WTC11 (cell line): ENCODE measurements around the gene OR2M4. TPM values are rescaled to one million over a fixed set of nuclear protein-coding genes. Genes with fewer than 3 reads are reported as not detected.

Source experiments
- ATAC-seq: fragments of 200-7000 bp; cut with Tn5 transposase; 2 replicates; pipeline ENCODE4 v1.10.0; 2021; ENCODE audit warnings: mild to moderate bottlenecking, moderate library complexity
- CTCF ChIA-PET: fragments of 300-600 bp; sonication (Branson Sonifier 250); formaldehyde crosslinking; loops from one replicate; lab custom pipeline; 2021; ENCODE audit warnings: antibody characterized with exemption; lab: Charles Lee
- POLR2A ChIA-PET: fragments of 350-600 bp; sonication (Branson Sonifier 250); formaldehyde crosslinking; loops from one replicate; lab custom pipeline; 2021; ENCODE audit warnings: antibody characterized with exemption; lab: Charles Lee
- DNase-seq: peaks from one replicate; pipeline ENCODE4 v3.0.0; 2021; ENCODE audit warnings: low spot score
- H3K27ac Mint-ChIP-seq: 2 replicates; pipeline ENCODE4 v1.8.0; 2021; ENCODE audit warnings: mixed read lengths
- H3K27me3 Mint-ChIP-seq: 2 replicates; pipeline ENCODE4 v1.8.0; 2021; ENCODE audit warnings: low read depth, mild to moderate bottlenecking, moderate library complexity, mixed read lengths
- H3K36me3 Mint-ChIP-seq: 2 replicates; pipeline ENCODE4 v1.8.0; 2021; ENCODE audit warnings: mixed read lengths
- H3K4me1 Mint-ChIP-seq: 2 replicates; pipeline ENCODE4 v1.8.0; 2022; ENCODE audit warnings: mixed read lengths
- H3K4me3 Mint-ChIP-seq: 2 replicates; pipeline ENCODE4 v1.8.0; 2021; ENCODE audit warnings: mild to moderate bottlenecking, moderate library complexity, mixed read lengths
- H3K9me3 Mint-ChIP-seq: 2 replicates; pipeline ENCODE4 v1.8.0; 2021; ENCODE audit warnings: mixed read lengths
- ATF1 ChIP-seq: sonication (generic); formaldehyde crosslinking; IDR thresholded peaks from 2 replicates; pipeline ENCODE4 v1.8.1; 2023; ENCODE audit warnings: mild to moderate bottlenecking, moderate library complexity, missing genetic modification reagents
- ELF4 ChIP-seq: sonication (generic); formaldehyde crosslinking; IDR thresholded peaks from 2 replicates; pipeline ENCODE4 v1.8.1; 2022; ENCODE audit warnings: low read depth, mild to moderate bottlenecking, moderate library complexity, missing genetic modification reagents
- FOXJ3 ChIP-seq: sonication (generic); formaldehyde crosslinking; IDR thresholded peaks from 2 replicates; pipeline ENCODE4 v1.9.0; 2021; ENCODE audit warnings: missing genetic modification reagents, mild to moderate bottlenecking, borderline replicate concordance
- FOXP1 ChIP-seq: sonication (generic); formaldehyde crosslinking; IDR thresholded peaks from 2 replicates; pipeline ENCODE4 v1.8.0; 2022; ENCODE audit warnings: missing genetic modification reagents, mild to moderate bottlenecking, moderate library complexity, borderline replicate concordance
- GTF2I ChIP-seq: fragments of 250-450 bp; sonication (Bioruptor Pico); conservative IDR thresholded peaks from 2 replicates; pipeline ENCODE4 v1.4.0; 2021; ENCODE audit warnings: mild to moderate bottlenecking
- JAZF1 ChIP-seq: fragments of 250-450 bp; sonication (Bioruptor Pico); IDR thresholded peaks from 2 replicates; pipeline ENCODE4 v1.9.0; 2021; ENCODE audit warnings: moderate library complexity, mild to moderate bottlenecking, inconsistent platforms
- JUN ChIP-seq: sonication (generic); formaldehyde crosslinking; IDR thresholded peaks from 2 replicates; pipeline ENCODE4 v1.8.0; 2023; ENCODE audit warnings: mild to moderate bottlenecking, missing genetic modification reagents
- OVOL2 ChIP-seq: fragments of 250-450 bp; sonication (Bioruptor Pico); IDR thresholded peaks from 2 replicates; pipeline ENCODE4 v1.9.0; 2021; ENCODE audit warnings: mild to moderate bottlenecking, borderline replicate concordance
- PRRX2 ChIP-seq: fragments of 250-450 bp; sonication (Bioruptor Pico); IDR thresholded peaks from 2 replicates; pipeline ENCODE4 v1.8.0; 2021; ENCODE audit warnings: mild to moderate bottlenecking
- RORB ChIP-seq: fragments of 250-450 bp; sonication (Bioruptor Pico); IDR thresholded peaks from 2 replicates; pipeline ENCODE4 v1.9.0; 2021; ENCODE audit warnings: mild to moderate bottlenecking
- TCF7 ChIP-seq: sonication (generic); formaldehyde crosslinking; IDR thresholded peaks from 2 replicates; pipeline ENCODE4 v1.8.0; 2022; ENCODE audit warnings: mild to moderate bottlenecking, low read depth, missing genetic modification reagents, moderate library complexity
- TEAD1 ChIP-seq: sonication (generic); formaldehyde crosslinking; IDR thresholded peaks from 2 replicates; pipeline ENCODE4 v1.8.0; 2022; ENCODE audit warnings: mild to moderate bottlenecking, missing genetic modification reagents
- ZNF121 ChIP-seq: sonication (generic); formaldehyde crosslinking; IDR thresholded peaks from 2 replicates; pipeline ENCODE4 v1.8.0; 2023; ENCODE audit warnings: missing genetic modification reagents
- ZNF219 ChIP-seq: sonication (generic); formaldehyde crosslinking; IDR thresholded peaks from 2 replicates; pipeline ENCODE4 v1.8.0; 2023; ENCODE audit warnings: missing genetic modification reagents, mild to moderate bottlenecking, borderline replicate concordance
- ZNF416 ChIP-seq: fragments of 250-450 bp; sonication (Bioruptor Pico); IDR thresholded peaks from 2 replicates; pipeline ENCODE4 v1.9.0; 2021; ENCODE audit warnings: mild to moderate bottlenecking, inconsistent platforms
- ZNF671 ChIP-seq: fragments of 250-450 bp; sonication (Bioruptor Pico); IDR thresholded peaks from 2 replicates; pipeline ENCODE4 v1.8.0; 2021; ENCODE audit warnings: mild to moderate bottlenecking
- total RNA-seq: library from RNA; stranded (reverse); gene quantifications from 3 replicates; pipeline ENCODE4 v1.2.3, GENCODE V29; 2021
- TF ChIP-seq, protein P1 (sequence below): sonication (generic); formaldehyde crosslinking; IDR thresholded peaks from 2 replicates; pipeline ENCODE4 v1.8.0; 2022; ENCODE audit warnings: missing genetic modification reagents
- TF ChIP-seq, protein P2 (sequence below): sonication (generic); formaldehyde crosslinking; IDR thresholded peaks from 2 replicates; pipeline ENCODE4 v1.8.0; 2022; ENCODE audit warnings: mild to moderate bottlenecking, missing genetic modification reagents
- TF ChIP-seq, protein P3 (sequence below): sonication (generic); formaldehyde crosslinking; IDR thresholded peaks from 2 replicates; pipeline ENCODE4 v1.8.1; 2023; ENCODE audit warnings: mild to moderate bottlenecking, missing genetic modification reagents
- TF ChIP-seq, protein P4 (sequence below): sonication (generic); formaldehyde crosslinking; IDR thresholded peaks from 2 replicates; pipeline ENCODE4 v1.8.1; 2023; ENCODE audit warnings: mild to moderate bottlenecking, moderate library complexity, missing genetic modification reagents
- TF ChIP-seq, protein P5 (sequence below): fragments of 250-450 bp; sonication (Bioruptor Pico); IDR thresholded peaks from 2 replicates; pipeline ENCODE4 v1.9.0; 2021; ENCODE audit warnings: moderate library complexity, mild to moderate bottlenecking, inconsistent platforms, borderline replicate concordance
- TF ChIP-seq, protein P6 (sequence below): sonication (generic); formaldehyde crosslinking; IDR thresholded peaks from 2 replicates; pipeline ENCODE4 v1.8.1; 2022; ENCODE audit warnings: mild to moderate bottlenecking, moderate library complexity, missing genetic modification reagents
- TF ChIP-seq, protein P7 (sequence below): fragments of 200-600 bp; IDR thresholded peaks from 2 replicates; pipeline ENCODE4 v1.8.0; 2022; ENCODE audit warnings: antibody characterized with exemption
- TF ChIP-seq, protein P8 (sequence below): fragments of 250-450 bp; sonication (Bioruptor Pico); IDR thresholded peaks from 2 replicates; pipeline ENCODE4 v2.1.2; 2022; ENCODE audit warnings: mild to moderate bottlenecking, moderate library complexity

The OR2M4 gene
- total RNA-seq, 1 experiment from 2014 or later: not detected

DNA sequence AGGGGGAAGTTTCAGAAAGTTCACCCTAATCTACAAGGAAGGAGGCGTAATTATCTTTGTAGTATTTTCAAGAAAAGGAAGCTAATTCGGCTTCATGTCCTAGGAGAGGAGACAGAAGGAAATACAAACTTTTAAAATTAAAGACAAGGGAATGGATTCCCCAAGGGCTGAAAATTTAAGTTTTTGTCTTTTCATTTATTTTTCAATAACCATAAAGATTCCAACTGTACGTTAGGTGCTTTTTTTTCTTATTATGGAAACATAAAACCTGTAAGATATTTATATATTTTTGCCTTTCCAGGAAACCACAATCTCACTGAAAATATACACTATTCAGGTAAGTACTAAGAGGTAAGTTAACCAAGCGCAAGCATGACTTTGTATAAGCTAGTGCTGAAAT lies 34.3 kb upstream of the OR2M4 start, which contains the start of gene OR2M3:
OR2M3 (plus strand) TSS at position 301 of the 400 bp plus-strand sequence. CDS start 5,803 bp downstream, outside the sequence.
- H3K27me3 Mint-ChIP-seq: peaks cover 12% of the 10 kb centered on the region; the same call in 1 of the 2 replicates
- no peak for TF ChIP-seq ZNF416
- TF ChIP-seq, protein P1, sequence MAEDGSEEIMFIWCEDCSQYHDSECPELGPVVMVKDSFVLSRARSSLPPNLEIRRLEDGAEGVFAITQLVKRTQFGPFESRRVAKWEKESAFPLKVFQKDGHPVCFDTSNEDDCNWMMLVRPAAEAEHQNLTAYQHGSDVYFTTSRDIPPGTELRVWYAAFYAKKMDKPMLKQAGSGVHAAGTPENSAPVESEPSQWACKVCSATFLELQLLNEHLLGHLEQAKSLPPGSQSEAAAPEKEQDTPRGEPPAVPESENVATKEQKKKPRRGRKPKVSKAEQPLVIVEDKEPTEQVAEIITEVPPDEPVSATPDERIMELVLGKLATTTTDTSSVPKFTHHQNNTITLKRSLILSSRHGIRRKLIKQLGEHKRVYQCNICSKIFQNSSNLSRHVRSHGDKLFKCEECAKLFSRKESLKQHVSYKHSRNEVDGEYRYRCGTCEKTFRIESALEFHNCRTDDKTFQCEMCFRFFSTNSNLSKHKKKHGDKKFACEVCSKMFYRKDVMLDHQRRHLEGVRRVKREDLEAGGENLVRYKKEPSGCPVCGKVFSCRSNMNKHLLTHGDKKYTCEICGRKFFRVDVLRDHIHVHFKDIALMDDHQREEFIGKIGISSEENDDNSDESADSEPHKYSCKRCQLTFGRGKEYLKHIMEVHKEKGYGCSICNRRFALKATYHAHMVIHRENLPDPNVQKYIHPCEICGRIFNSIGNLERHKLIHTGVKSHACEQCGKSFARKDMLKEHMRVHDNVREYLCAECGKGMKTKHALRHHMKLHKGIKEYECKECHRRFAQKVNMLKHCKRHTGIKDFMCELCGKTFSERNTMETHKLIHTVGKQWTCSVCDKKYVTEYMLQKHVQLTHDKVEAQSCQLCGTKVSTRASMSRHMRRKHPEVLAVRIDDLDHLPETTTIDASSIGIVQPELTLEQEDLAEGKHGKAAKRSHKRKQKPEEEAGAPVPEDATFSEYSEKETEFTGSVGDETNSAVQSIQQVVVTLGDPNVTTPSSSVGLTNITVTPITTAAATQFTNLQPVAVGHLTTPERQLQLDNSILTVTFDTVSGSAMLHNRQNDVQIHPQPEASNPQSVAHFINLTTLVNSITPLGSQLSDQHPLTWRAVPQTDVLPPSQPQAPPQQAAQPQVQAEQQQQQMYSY (CRISPR knock-in tag): no peak
- TF ChIP-seq ELF4: no peak
- TF ChIP-seq, protein P2, sequence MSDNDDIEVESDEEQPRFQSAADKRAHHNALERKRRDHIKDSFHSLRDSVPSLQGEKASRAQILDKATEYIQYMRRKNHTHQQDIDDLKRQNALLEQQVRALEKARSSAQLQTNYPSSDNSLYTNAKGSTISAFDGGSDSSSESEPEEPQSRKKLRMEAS: no peak
- no peak for TF ChIP-seq ZNF671
- no peak for TF ChIP-seq ZNF121 (CRISPR knock-in tag)
- TF ChIP-seq OVOL2 (CRISPR knock-in tag): no peak
- no peak for TF ChIP-seq JAZF1 (CRISPR knock-in tag)
- no peak for TF ChIP-seq ZNF219 (CRISPR knock-in tag)
- TF ChIP-seq GTF2I (CRISPR knock-in tag): no peak
- no peak for TF ChIP-seq JUN (CRISPR knock-in tag)
- TF ChIP-seq, protein P3, sequence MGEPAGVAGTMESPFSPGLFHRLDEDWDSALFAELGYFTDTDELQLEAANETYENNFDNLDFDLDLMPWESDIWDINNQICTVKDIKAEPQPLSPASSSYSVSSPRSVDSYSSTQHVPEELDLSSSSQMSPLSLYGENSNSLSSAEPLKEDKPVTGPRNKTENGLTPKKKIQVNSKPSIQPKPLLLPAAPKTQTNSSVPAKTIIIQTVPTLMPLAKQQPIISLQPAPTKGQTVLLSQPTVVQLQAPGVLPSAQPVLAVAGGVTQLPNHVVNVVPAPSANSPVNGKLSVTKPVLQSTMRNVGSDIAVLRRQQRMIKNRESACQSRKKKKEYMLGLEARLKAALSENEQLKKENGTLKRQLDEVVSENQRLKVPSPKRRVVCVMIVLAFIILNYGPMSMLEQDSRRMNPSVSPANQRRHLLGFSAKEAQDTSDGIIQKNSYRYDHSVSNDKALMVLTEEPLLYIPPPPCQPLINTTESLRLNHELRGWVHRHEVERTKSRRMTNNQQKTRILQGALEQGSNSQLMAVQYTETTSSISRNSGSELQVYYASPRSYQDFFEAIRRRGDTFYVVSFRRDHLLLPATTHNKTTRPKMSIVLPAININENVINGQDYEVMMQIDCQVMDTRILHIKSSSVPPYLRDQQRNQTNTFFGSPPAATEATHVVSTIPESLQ (CRISPR knock-in tag): no peak
- no peak for TF ChIP-seq FOXJ3 (CRISPR knock-in tag)
- TF ChIP-seq ATF1 (CRISPR knock-in tag): no peak
- TF ChIP-seq, protein P4, sequence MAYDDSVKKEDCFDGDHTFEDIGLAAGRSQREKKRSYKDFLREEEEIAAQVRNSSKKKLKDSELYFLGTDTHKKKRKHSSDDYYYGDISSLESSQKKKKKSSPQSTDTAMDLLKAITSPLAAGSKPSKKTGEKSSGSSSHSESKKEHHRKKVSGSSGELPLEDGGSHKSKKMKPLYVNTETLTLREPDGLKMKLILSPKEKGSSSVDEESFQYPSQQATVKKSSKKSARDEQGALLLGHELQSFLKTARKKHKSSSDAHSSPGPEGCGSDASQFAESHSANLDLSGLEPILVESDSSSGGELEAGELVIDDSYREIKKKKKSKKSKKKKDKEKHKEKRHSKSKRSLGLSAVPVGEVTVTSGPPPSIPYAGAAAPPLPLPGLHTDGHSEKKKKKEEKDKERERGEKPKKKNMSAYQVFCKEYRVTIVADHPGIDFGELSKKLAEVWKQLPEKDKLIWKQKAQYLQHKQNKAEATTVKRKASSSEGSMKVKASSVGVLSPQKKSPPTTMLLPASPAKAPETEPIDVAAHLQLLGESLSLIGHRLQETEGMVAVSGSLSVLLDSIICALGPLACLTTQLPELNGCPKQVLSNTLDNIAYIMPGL (CRISPR knock-in tag): no peak
- no peak for TF ChIP-seq FOXP1 (CRISPR knock-in tag)
- TF ChIP-seq PRRX2 (CRISPR knock-in tag): no peak

DNA sequence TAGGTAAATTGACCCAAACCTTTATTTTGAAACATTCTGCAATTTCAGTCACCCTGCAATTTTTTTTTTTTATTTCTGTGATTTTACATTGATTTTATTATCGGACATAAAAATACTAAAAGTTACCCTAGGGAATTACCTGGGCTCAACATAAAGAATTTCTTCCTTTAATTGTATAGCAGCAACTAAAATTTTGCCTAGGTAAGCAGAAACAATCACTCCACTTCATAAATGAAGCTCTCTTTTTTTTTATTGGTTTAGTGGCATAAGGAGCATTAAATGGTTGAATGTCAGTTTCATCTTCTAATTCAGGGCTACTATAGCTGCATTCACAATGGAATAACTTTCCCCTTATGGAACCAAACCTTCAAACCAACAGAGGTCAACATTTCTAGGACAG lies 15.3 kb upstream of the OR2M4 start:
- Mint-ChIP-seq H3K9me3 (peaks cover 77% of the 10 kb centered on the region), H3K4me1 (no peaks in the 10 kb centered on the region), H3K27ac (no peak overlapping the region), H3K36me3 (peaks cover 66% of the 10 kb centered on the region), H3K27me3 (peaks cover 5% of the 10 kb centered on the region), H3K4me3 (no peak overlapping the region)
- ChIA-PET POLR2A (no interaction called here), CTCF (no interaction called here)
- ATAC-seq (no peak), DNase-seq (no peak)
- TF ChIP-seq, protein P5, sequence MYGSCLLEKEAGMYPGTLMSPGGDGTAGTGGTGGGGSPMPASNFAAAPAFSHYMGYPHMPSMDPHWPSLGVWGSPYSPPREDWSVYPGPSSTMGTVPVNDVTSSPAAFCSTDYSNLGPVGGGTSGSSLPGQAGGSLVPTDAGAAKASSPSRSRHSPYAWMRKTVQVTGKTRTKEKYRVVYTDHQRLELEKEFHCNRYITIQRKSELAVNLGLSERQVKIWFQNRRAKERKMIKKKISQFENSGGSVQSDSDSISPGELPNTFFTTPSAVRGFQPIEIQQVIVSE: no peak
- TF ChIP-seq TCF7 (CRISPR knock-in tag): no peak
- TF ChIP-seq RORB (CRISPR knock-in tag): no peak
- TF ChIP-seq ZNF416: no peak
- TF ChIP-seq, protein P6, sequence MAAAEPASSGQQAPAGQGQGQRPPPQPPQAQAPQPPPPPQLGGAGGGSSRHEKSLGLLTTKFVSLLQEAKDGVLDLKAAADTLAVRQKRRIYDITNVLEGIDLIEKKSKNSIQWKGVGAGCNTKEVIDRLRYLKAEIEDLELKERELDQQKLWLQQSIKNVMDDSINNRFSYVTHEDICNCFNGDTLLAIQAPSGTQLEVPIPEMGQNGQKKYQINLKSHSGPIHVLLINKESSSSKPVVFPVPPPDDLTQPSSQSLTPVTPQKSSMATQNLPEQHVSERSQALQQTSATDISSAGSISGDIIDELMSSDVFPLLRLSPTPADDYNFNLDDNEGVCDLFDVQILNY (CRISPR knock-in tag): no peak
- no peak for TF ChIP-seq ZNF219 (CRISPR knock-in tag)
- TF ChIP-seq, protein P7, sequence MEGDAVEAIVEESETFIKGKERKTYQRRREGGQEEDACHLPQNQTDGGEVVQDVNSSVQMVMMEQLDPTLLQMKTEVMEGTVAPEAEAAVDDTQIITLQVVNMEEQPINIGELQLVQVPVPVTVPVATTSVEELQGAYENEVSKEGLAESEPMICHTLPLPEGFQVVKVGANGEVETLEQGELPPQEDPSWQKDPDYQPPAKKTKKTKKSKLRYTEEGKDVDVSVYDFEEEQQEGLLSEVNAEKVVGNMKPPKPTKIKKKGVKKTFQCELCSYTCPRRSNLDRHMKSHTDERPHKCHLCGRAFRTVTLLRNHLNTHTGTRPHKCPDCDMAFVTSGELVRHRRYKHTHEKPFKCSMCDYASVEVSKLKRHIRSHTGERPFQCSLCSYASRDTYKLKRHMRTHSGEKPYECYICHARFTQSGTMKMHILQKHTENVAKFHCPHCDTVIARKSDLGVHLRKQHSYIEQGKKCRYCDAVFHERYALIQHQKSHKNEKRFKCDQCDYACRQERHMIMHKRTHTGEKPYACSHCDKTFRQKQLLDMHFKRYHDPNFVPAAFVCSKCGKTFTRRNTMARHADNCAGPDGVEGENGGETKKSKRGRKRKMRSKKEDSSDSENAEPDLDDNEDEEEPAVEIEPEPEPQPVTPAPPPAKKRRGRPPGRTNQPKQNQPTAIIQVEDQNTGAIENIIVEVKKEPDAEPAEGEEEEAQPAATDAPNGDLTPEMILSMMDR: no peak
- TF ChIP-seq TEAD1: no peak
- TF ChIP-seq, protein P8, sequence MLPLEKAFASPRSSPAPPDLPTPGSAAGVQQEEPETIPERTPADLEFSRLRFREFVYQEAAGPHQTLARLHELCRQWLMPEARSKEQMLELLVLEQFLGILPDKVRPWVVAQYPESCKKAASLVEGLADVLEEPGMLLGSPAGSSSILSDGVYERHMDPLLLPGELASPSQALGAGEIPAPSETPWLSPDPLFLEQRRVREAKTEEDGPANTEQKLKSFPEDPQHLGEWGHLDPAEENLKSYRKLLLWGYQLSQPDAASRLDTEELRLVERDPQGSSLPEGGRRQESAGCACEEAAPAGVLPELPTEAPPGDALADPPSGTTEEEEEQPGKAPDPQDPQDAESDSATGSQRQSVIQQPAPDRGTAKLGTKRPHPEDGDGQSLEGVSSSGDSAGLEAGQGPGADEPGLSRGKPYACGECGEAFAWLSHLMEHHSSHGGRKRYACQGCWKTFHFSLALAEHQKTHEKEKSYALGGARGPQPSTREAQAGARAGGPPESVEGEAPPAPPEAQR: no peak

More for the DNA sequence above, 34.3 kb upstream of the OR2M4 start, which contains the start of gene OR2M3:
- Mint-ChIP-seq H3K4me1 (no peaks in the 10 kb centered on the region), H3K27ac (no peak within 1 kb of the TSS), H3K36me3 (peaks cover 53% of the 10 kb centered on the region), H3K9me3 (peaks cover 75% of the 10 kb centered on the region), H3K4me3 (no peak within 1 kb of the TSS)
- ATAC-seq (no peak), DNase-seq (no peak)
- ChIA-PET CTCF (no interaction called here), POLR2A (no interaction called here)
